ENCODE results near the gene CGB8.
"Not testable (repeated sequence)": the region's sequence is repeated elsewhere in the genome, so short reads cannot be mapped to it uniquely, and the experiment has no call there.

GRCh38 chr19:49018388-49019241, 30.3 kb downstream of the CGB8 start:
- TF ChIP-seq, protein P1, sequence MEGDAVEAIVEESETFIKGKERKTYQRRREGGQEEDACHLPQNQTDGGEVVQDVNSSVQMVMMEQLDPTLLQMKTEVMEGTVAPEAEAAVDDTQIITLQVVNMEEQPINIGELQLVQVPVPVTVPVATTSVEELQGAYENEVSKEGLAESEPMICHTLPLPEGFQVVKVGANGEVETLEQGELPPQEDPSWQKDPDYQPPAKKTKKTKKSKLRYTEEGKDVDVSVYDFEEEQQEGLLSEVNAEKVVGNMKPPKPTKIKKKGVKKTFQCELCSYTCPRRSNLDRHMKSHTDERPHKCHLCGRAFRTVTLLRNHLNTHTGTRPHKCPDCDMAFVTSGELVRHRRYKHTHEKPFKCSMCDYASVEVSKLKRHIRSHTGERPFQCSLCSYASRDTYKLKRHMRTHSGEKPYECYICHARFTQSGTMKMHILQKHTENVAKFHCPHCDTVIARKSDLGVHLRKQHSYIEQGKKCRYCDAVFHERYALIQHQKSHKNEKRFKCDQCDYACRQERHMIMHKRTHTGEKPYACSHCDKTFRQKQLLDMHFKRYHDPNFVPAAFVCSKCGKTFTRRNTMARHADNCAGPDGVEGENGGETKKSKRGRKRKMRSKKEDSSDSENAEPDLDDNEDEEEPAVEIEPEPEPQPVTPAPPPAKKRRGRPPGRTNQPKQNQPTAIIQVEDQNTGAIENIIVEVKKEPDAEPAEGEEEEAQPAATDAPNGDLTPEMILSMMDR (conservative IDR thresholded peaks at IDR 0.05; ENCODE audit: low read depth, low read length): not testable (repeated sequence)
- not testable (repeated sequence) for TF ChIP-seq RFX5 (IDR thresholded peaks at IDR 0.05; ENCODE audit: low read depth, low read length); RCOR1 (IDR thresholded peaks at IDR 0.05; ENCODE audit: insufficient replicate concordance, low read length); BHLHE40 (IDR thresholded peaks at IDR 0.05; ENCODE audit: low read depth, low read length); POLR2A (IDR thresholded peaks at IDR 0.05; ENCODE audit: low read depth, low read length); CEBPB (IDR thresholded peaks at IDR 0.05; ENCODE audit: low read depth, low read length); FOS (IDR thresholded peaks at IDR 0.05; ENCODE audit: low read depth, low read length); RAD21 (IDR thresholded peaks at IDR 0.05; ENCODE audit: low read length); ELK1 (IDR thresholded peaks at IDR 0.05; ENCODE audit: borderline replicate concordance, low read depth, low read length)
- TF ChIP-seq, protein P2, sequence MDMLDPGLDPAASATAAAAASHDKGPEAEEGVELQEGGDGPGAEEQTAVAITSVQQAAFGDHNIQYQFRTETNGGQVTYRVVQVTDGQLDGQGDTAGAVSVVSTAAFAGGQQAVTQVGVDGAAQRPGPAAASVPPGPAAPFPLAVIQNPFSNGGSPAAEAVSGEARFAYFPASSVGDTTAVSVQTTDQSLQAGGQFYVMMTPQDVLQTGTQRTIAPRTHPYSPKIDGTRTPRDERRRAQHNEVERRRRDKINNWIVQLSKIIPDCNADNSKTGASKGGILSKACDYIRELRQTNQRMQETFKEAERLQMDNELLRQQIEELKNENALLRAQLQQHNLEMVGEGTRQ (IDR thresholded peaks at IDR 0.05; ENCODE audit: low read depth, low read length): not testable (repeated sequence)

Measured in IMR-90 (cell line).